ENCODE data around the gene ACP3.
"Not testable (repeated sequence)": the region's sequence is repeated elsewhere in the genome, so short reads cannot be mapped to it uniquely, and the experiment has no call there.

Gene ACP3

DNA sequence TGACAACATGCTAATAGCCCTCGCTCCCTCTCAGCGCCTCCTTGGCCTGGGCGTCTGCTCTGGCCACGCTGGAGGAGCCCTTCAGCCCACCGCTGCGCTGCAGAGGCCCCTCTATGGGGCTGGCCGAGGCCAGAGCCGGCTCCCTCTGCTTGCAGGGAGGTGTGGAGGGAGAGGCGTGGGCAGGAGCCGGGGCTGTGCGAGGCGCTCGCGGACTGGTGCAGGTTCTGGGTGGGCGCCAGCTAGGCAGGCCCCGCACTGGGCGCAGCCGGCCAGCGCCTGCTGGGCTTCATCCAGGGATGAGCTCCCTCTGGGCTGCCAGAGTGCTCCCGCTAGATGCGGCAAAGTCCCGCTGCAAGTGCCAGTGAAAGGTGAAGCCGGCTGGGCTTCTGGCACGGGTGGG lies 79.0 kb downstream of the ACP3 start:
- no peak for DNase-seq (ENCODE audit: low read depth, low spot score)
- no peak overlapping the region for H3K4me3 ChIP-seq (ENCODE audit: low read length)

DNA sequence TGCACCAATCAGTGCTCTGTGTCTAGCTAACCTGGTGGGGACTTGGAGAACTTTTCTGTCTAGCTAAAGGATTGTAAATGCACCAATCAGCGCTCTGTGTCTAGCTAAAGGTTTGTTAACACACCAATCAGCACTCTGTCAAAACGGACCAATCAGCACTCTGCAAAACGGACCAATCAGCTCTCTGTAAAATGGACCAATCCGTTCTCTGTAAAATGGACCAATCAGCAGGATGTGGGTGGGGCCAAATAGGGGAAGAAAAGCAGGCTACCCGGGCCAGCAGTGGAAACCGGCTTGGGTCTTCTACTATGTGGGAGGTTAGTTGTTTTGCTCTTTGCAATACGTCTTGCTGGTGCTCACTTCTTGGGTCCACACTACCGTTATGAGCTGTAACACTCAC lies 79.6 kb downstream of the ACP3 start:
- H3K4me3 ChIP-seq (ENCODE audit: low read length); DNase-seq (ENCODE audit: low read depth, low spot score): not testable (repeated sequence)

DNA sequence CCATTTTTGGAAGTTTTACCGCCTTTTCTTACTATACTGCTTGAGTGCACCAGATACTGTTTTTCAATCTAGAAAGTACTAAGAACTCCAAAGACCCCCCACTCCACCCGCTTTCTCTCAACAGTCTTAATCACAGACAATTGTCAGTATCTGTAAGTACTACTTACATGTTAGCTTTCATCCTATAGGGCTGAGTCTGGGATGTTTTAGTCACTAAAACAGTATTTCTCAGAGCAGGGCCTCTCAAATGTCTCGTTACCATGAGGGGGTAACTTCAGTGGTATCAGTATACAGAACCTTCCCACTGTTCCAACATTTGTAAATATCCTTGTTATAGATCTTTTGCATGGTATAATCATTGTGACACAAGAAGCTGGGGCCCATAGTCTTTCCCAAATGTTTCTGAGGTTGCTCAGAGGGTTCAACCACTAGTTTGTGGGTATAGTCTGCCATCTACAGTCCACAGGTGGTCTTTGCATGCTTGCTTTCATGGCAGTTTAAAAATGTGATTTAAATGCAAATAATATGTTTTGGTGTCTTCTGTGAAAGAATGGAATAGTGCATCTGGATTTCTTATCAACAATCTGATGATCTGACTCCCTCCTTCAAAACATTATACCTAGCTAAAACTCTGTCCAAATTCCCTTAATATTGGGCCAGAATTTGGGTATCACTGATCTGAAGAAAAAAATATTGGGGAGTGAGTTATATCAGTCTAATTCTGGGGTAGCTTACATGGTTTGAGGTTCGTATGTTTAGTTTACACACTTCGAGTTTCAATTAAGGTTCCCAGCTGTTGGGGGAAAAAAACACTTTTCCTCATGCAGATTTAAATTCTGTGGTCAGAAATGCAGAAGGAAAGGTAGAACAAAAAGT lies 82.1 kb downstream of the ACP3 start:
- DNase-seq (ENCODE audit: low read depth, low spot score): peak; percentile 39
- H3K4me3 ChIP-seq (ENCODE audit: low read length): no peak overlapping the region

DNA sequence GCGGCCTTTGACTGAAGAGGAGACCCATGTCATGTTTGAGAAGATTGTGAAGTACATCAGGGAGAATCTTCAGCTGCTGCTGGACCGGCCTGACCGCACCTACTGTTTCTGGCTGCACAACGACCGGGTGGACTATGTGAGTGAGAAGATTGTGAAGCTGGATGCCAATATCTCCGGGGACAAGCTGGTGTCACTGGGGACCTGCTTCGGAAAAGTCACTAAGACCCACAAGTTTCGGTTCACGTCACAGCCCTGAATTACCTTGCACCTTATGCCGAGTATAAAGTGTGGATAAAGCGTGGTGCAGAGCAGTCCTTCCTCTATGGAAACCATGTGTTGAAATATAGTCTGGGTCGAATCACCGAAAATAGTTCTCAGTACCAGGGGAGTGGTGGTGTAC lies 84.0 kb downstream of the ACP3 start:
- DNase-seq (ENCODE audit: low read depth, low spot score): no peak
- no peak overlapping the region for H3K4me3 ChIP-seq (ENCODE audit: low read length)

DNA sequence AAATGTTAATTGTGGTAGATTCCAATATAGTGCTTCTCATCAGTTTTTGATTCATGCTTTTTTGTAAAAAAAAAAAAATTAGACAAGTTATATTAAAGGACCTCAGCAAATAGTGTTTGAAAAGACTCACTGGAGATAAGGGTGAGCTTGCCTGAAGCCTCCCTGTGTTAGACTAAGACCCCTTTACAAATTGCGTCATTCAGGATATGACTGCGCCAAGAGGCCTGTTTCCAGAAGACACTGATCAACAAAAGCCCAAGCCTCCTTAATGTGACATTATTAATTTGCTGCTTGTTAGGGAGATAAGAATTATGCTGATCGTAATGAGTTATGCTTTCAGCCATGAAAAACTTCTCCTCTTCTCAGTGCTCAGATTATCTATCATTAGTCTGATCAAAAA lies 87.1 kb downstream of the ACP3 start:
- DNase-seq (ENCODE audit: low read depth, low spot score): no peak
- H3K4me3 ChIP-seq (ENCODE audit: low read length): no peak overlapping the region

DNA sequence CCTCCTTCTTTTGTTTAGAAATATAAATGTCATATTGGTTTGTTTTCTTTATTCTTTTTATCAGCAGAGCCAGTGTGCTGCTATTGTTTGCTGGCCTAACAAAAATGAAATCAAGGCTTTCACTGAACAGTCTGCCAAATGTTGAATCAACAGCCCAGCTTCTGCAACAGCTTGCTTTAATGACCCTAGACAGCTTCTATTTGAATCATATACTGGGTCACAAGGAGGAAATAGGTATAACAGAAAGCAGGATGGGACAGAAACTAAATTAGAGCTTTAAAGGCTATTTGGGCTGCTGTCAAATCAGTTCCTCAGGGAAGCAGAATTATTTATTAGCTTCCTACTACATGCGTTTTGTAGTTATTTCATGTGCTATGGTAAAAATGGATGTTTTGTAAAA lies 88.0 kb downstream of the ACP3 start:
- no peak for DNase-seq (ENCODE audit: low read depth, low spot score)
- H3K4me3 ChIP-seq (ENCODE audit: low read length): no peak overlapping the region

DNA sequence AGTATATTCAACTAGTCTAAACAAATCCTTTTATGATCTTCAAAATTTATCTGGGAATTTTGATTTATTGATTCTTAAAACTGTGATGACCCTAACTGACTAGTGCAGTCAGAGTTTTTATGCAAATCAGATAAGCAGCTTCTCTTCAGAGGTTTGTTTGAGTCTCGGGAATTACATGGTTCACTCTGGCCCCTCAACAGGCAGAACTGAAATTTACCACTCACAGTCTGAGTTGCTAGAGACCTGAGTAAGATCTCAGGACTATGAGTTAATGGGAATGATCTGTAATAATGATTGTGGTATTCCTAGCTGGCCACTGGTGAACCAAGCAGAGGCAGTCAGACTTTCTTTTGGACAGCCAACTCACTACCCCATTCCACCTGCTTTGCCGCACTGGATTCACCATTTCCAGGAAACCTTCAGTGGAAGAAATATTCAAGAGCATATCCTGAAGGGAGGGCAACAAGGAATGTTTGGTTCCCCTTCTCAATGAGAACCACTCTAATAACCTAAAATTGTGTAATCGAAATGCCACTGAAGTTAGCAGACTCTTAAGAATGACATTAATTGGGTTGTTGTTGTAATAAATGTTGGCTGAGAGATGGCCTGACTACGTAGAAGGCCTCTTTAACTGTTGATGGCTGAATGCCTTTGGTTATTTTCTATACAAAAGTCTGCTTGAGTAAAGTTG lies 88.5 kb downstream of the ACP3 start:
- no peak overlapping the region for H3K4me3 ChIP-seq (ENCODE audit: low read length)
- DNase-seq (ENCODE audit: low read depth, low spot score): no peak

DNA sequence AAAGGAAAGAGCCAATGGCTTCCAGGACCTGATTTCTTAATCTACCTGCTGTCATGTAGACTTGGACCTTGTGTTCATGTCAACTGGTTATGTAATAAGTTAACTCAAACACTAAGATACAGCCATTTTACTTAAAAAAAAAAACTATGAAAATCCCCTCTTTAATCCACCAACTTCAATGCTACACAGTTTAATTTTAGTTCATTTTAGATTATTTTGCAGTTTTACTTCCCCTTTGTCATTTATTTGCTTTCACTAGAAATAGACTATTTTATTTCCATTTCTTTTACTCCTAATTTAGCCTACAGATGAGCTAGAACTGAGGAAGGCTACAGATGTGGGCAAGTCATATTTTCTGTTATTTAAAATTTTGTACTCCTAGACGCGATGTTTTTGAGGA lies 89.4 kb downstream of the ACP3 start:
- DNase-seq (ENCODE audit: low read depth, low spot score): no peak
- H3K4me3 ChIP-seq (ENCODE audit: low read length): no peak overlapping the region

DNA sequence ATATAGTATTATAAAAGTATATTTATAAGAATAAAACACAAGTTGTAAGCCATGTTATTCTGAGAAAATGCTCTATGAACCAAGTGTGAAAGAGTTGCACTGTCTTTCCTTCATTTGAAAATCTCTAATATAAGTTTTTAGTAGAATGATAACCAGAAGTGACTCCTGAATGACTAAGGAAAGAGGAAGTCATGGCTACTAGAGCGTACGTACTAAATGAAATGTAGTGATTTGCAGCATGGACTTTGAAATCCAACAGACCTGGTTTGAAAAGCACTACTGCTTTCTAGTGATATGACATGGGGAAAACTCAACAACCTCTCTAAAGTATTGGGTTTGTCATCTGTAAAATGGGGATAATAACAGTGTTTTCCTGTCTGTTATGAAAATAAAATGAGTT lies 89.8 kb downstream of the ACP3 start:
- DNase-seq (ENCODE audit: low read depth, low spot score): no peak
- H3K4me3 ChIP-seq (ENCODE audit: low read length): no peak overlapping the region
